Gastroesophageal sphincter (tissue), 3 donors: ENCODE measurements around the gene ATF5.

Experiments used
- POLR2A ChIP-seq, 2 donors: fragments of 450-650 bp; IDR thresholded peaks; one replicate each; pipeline ENCODE4 v1.6.1; 2017; ENCODE audit warnings: antibody characterized with exemption in 2 of 2, mild to moderate bottlenecking in 2 of 2, moderate library complexity in 1 of 2
- POLR2AphosphoS5 ChIP-seq: sonication (generic); formaldehyde crosslinking; IDR thresholded peaks from one replicate; pipeline ENCODE4 v1.6.1; 2017; ENCODE audit warnings: antibody characterized with exemption
- TF ChIP-seq, protein P1 (sequence below), 4 experiments: fragments of 200-600 bp in 2 of 4; fragments of 450-650 bp in 2 of 4; sonication (generic) in 1 of 4; IDR thresholded peaks; one replicate each; pipeline ENCODE4 v1.5.1; 2017 to 2019; ENCODE audit warnings: antibody characterized with exemption in 4 of 4, mild to moderate bottlenecking in 2 of 4, moderate library complexity in 2 of 4

DNA sequence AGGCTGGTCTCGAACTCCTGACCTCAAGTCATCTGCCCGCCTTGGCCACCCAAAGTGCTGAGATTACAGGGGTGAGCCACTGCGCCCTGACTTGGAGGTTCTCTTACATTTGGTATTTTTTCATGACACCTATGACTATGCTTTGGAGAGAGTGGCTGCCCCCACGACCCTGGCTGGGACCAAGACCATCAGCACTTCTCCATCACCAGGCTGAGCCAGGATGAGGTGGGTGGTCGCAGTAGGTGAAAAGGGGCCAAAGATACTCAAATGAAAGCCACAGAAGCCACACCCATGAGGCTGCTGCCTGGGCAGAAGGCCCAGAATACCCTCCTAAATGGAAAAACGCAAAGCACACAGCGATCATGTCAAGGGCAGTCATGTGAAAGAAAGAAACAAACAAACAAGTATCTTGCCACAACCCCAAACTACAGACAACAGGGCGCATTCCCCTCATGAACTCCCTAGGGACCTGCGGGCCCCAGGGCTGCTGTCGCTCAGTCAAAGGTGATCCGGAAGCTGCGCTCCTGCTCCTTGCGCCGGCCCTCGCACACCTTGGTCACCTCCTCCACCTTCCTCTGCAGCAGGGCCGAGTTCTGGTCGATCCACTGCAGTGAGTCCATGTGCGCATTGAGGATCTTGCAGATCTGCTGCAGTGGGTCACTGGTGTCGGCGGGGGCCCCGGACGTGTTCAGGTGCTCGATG lies 21.1 kb upstream of the ATF5 start:
- TF ChIP-seq, protein P1, sequence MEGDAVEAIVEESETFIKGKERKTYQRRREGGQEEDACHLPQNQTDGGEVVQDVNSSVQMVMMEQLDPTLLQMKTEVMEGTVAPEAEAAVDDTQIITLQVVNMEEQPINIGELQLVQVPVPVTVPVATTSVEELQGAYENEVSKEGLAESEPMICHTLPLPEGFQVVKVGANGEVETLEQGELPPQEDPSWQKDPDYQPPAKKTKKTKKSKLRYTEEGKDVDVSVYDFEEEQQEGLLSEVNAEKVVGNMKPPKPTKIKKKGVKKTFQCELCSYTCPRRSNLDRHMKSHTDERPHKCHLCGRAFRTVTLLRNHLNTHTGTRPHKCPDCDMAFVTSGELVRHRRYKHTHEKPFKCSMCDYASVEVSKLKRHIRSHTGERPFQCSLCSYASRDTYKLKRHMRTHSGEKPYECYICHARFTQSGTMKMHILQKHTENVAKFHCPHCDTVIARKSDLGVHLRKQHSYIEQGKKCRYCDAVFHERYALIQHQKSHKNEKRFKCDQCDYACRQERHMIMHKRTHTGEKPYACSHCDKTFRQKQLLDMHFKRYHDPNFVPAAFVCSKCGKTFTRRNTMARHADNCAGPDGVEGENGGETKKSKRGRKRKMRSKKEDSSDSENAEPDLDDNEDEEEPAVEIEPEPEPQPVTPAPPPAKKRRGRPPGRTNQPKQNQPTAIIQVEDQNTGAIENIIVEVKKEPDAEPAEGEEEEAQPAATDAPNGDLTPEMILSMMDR (IDR thresholded peaks at IDR 0.05): no peak
- TF ChIP-seq POLR2A (IDR thresholded peaks at IDR 0.05): no peak
- TF ChIP-seq POLR2AphosphoS5: no peak
